HG02938 (cell line): ENCODE data around the gene RPUSD4.

Experiments used
- ATAC-seq: cut with Tn5 transposase; IDR thresholded peaks from one replicate; pipeline ENCODE4 v1.9.1; 2021; ENCODE audit warnings: mild to moderate bottlenecking, moderate library complexity; ENCODE audit not compliant: unreplicated experiment

Gene RPUSD4

GRCh38 chr11:126159719-126160344 is 51.6 kb downstream of the RPUSD4 start:
- ATAC-seq, result no peak

GRCh38 chr11:126158054-126158791 is 53.2 kb downstream of the RPUSD4 start:
- no peak for ATAC-seq

GRCh38 chr11:126157326-126158030 is 54.0 kb downstream of the RPUSD4 start:
- no peak for ATAC-seq

- no peak for ATAC-seq
Measured at GRCh38 chr11:126156814-126157213, 54.6 kb downstream of the RPUSD4 start.

- ATAC-seq, result no peak
Measured at GRCh38 chr11:126155402-126156187, 55.9 kb downstream of the RPUSD4 start.

- ATAC-seq, result no peak
Measured at GRCh38 chr11:126154691-126155090, 56.8 kb downstream of the RPUSD4 start.

- ATAC-seq, result no peak
Measured at GRCh38 chr11:126153972-126154371, 57.5 kb downstream of the RPUSD4 start.

GRCh38 chr11:126153006-126153405 is 58.4 kb downstream of the RPUSD4 start:
- ATAC-seq, result no peak

GRCh38 chr11:126152586-126152985 is 58.9 kb downstream of the RPUSD4 start:
- no peak for ATAC-seq

- no peak for ATAC-seq
Measured at GRCh38 chr11:126152152-126152551, 59.3 kb downstream of the RPUSD4 start.
